Stimulated activated CD8-positive, alpha-beta memory T cell treated with anti-CD3 and anti-CD28 coated beads, Interleukin-15, amount 100 ng/mL, for 1 hour (primary cell): Measurements from ENCODE around the gene GNAT3.

Experiments
- DNase-seq: peaks from one replicate; pipeline ENCODE4 v3.0.0-alpha.2; 2020; ENCODE audit warnings: low read depth

Gene GNAT3

DNA sequence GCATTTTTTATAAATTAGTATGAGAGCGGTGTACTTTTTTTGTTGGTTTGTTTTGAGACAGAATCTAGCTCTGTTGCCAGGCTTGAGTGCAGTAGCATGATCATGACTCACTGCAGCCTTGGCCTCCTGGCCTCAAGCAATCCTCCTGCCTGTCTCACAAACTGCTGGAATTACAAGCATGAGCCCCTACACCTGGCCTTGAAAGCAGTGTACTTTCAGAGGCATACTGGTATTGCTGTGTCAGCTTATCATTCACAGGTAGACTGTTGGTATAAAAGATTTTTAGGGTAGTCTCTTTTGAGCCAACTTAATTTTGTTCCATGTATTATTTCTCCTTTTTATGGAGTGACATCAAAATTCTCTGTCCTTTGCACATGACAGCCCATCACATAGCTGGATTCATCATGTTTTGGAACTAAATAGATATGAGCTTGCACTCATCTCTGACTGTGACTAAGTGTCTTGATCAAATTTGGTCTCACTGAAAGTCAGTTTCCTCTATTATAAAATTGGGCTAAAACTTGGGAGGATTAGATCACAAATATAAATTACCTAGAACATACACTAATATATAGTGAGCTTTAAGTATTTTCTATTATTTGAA lies 12.4 kb downstream of the GNAT3 start:
- no peak for DNase-seq

GRCh38 chr7:80498481-80499349 lies 13.1 kb downstream of the GNAT3 start:
- no peak for DNase-seq

DNA sequence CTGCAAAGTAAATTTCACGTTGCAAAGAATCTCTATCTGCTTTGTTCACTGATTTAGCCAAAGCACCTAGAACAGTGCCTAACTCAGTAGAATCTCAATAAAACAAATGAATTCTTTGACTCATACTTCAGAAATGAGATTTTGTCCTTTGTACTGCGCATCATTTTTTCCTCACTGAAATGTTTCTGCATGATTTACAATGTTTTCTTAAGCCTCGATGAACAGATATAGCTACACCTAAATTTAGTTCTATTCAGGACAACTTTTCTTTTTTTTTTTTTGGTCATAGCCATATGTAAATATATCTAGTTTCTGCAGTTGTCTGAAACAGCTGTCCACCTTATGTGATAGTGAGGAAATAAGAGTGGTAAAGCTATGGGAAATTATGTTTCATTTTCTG lies 15.3 kb downstream of the GNAT3 start:
- DNase-seq: no peak

- DNase-seq: no peak
Observed at GRCh38 chr7:80493121-80493849, 18.6 kb downstream of the GNAT3 start.

DNA sequence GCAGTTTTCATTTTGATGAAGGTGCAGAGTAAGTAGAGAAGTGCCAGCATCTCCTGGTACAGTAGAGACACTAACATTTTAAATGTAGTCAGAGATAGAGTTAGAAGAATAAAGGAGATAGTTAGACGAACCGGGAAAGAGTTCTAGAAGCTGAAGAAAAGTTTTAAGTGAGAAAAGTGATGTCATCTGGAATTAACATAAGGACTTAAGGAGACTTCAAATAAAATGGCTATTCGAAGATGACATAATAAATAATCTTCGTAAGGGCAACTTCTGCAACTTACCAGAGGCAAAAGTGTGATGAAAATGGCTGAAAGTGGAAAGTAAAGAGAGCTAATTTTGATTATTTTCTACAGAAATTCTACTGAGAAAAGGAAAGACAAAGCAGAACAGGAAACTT lies 20.4 kb downstream of the GNAT3 start:
- no peak for DNase-seq

DNA sequence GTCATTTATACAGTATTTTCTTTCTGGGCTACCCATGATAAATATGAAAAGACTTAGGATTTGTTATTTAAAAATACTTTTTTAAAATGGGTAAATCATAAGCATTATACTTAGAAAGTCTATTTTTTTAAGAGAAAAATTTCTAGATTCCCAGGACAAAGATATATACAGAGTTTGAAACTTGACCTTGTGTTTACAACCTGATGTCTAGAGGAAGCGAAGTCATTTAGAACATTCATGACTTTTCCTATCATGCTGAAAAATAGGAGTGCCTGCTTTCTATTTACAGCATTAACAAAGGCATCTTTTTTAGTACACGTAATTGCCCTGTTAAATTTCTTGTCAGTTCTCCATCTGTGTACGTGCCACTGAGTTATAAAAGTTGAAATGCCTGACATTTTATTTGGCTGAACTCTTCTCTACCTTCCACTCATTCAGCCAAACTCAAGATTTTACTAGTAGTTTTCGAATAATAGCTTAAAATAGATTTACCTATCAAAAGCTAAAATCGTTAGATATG lies 23.0 kb downstream of the GNAT3 start:
- no peak for DNase-seq

DNA sequence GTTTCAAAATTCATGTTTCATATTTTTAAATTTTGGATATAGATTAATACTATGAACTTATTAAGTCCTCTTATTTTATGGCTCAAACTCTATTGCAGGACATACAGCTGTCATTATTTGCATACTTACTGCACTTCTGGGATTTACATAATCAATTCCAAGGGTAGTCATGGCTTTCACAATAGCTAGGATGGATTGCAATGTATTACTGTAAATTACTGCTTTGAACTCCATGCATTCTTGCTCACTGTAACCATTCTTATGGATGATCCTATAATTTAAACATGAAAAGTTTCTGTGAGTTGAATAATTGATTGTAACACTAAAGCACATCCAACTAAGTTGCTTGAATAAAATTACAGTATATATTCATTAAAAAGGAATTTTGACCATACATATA lies 23.5 kb downstream of the GNAT3 start:
- no peak for DNase-seq

GRCh38 chr7:80485721-80486120 lies 26.1 kb downstream of the GNAT3 start:
- DNase-seq: no peak

- DNase-seq: no peak
Observed at GRCh38 chr7:80482950-80483349, 28.9 kb downstream of the GNAT3 start.

- DNase-seq: no peak
Observed at GRCh38 chr7:80481196-80481884, 30.5 kb downstream of the GNAT3 start.

DNA sequence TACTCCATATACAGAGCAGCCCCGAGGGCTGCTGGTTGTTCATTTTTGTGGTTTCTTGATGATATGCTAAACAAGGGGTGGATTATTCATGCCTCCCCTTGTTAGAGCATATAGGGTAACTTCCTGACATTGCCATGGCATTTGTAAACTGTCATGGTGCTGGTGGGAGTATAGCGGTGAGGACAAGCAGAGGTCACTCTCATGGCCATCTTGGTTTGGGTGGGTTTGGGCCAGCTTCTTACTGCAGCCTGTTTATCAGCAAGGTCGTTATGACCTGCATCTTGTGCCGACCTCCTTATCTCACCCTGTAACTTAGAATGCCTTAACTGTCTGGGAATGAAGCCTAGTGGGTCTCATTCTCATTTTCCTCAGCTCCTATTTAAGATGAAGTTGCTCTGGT lies 31.3 kb downstream of the GNAT3 start:
- no peak for DNase-seq

DNA sequence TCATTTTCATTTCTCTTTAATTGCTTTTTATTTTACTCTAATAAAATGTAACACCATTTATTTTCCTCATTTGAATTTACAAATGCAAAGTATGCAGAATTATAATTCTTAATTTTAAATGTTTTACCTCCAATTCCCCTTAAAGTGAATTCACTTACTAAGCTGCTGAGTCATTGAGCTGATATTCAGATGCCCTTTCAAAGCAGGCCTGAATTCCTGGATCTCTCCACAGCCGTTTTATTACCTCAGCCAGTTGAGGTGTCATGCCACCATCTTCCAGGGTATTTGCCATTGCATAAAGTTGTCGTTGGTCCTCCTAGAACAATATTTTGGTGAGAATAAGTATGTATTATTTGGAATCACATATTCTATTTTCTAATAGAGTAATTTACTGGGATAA lies 33.2 kb downstream of the GNAT3 start:
- DNase-seq: no peak

GRCh38 chr7:80476035-80476434 lies 35.8 kb downstream of the GNAT3 start:
- DNase-seq: no peak

- no peak for DNase-seq
Observed at GRCh38 chr7:80475383-80475782, 36.5 kb downstream of the GNAT3 start.

GRCh38 chr7:80473751-80474150 lies 38.1 kb downstream of the GNAT3 start:
- DNase-seq: no peak

DNA sequence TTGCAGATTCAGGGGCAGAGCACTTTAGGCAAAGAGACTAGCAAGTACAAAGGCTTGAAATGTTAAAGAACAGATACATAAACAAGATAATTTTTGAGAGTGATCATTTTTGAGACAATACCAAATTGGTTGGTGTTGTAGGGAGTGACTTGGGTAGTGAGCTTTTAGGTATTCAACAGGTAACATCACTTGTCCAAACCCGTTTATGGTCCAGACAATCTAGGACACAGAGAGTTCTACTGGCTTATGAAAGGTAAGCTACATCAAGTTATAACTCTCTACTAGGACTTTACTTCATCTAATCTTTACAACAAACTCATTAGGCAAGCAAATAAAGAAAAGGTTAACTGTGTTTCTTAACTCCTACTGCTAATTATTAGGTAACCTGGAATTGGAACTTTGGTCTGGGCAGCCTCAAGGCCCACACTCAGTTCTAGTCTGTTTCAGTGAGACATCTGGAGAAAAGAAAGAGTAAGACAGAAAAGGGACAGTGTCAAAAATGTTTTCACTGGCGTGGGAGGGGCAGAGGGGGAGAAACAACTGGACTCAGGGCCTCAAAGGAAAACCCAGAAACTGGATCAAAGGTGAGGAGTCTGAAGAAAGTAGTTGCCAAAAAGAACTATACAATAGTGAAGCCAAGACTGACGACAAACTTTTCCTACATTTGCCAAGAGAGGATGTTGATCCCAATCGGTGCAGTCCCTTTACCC lies 39.2 kb downstream of the GNAT3 start:
- no peak for DNase-seq

GRCh38 chr7:80468931-80469714 lies 42.7 kb downstream of the GNAT3 start:
- no peak for DNase-seq

GRCh38 chr7:80467069-80467468 lies 44.8 kb downstream of the GNAT3 start:
- no peak for DNase-seq

GRCh38 chr7:80466636-80467035 lies 45.2 kb downstream of the GNAT3 start:
- DNase-seq: no peak

DNA sequence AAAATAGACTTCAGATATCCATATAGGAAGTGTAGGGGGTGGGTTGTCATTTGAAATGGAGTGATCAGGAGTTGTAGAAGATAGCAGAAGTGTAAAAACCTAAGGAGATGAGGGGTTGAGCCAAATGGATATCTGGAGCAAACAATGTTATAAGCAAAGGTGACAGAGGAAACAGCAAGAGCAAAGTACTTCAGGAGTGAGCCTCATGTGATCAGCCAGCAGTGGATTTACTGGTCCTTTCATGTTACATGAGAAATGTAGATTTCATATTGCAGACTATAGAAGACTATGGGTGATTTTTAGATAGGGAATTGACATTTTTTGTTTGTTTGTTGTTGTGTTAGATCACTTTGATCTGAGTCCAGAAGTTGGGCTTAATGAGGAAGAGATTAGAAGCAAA lies 47.7 kb downstream of the GNAT3 start:
- no peak for DNase-seq
